DND-41 (cell line): Measurements from ENCODE around the gene TCF19.

Experiments
- ATAC-seq: fragments of 200-7000 bp; cut with Tn5 transposase; 3 replicates; pipeline ENCODE4 v1.9.1; 2021; ENCODE audit warnings: low read depth; ENCODE audit not compliant: insufficient read depth
- DNase-seq: peaks from one replicate; pipeline ENCODE4 v3.0.0-alpha.2; 2020
- H2AFZ ChIP-seq: 2 replicates; pipeline ENCODE4 v1.6.0; 2012; ENCODE audit warnings: low read depth, low read length
- H3K27ac ChIP-seq: 2 replicates; pipeline ENCODE4 v1.5.1; 2012; ENCODE audit warnings: low read length, inconsistent platforms
- H3K27me3 ChIP-seq: fragments of 200-600 bp; sonication (generic); 2 replicates; pipeline ENCODE4 v1.6.0; 2012; ENCODE audit warnings: low read length, mild to moderate bottlenecking, inconsistent platforms; ENCODE audit not compliant: insufficient read depth, poor library complexity
- H3K36me3 ChIP-seq: 2 replicates; pipeline ENCODE4 v1.5.1; 2012; ENCODE audit warnings: low read length, inconsistent platforms; ENCODE audit not compliant: insufficient read depth
- H3K4me1 ChIP-seq: 2 replicates; pipeline ENCODE4 v1.5.1; 2012; ENCODE audit warnings: mild to moderate bottlenecking, low read length; ENCODE audit not compliant: insufficient read depth
- H3K4me2 ChIP-seq: 2 replicates; pipeline ENCODE4 v1.6.0; 2012; ENCODE audit warnings: mild to moderate bottlenecking, moderate library complexity, low read length, inconsistent platforms; ENCODE audit not compliant: insufficient read depth
- H3K4me3 ChIP-seq, 2 experiments: fragments of 200-600 bp in 1 of 2; shearing (Covaris generic) in 1 of 2; 2 replicates each; pipeline ENCODE4 v1.5.1; 2012 to 2016; ENCODE audit warnings: inconsistent platforms in 2 of 2, low read length in 2 of 2, mild to moderate bottlenecking in 2 of 2, low read depth in 1 of 2, moderate library complexity in 1 of 2
- H3K79me2 ChIP-seq: 2 replicates; pipeline ENCODE4 v1.6.0; 2012; ENCODE audit warnings: low read length, inconsistent platforms; ENCODE audit not compliant: insufficient read depth
- H3K9ac ChIP-seq: 2 replicates; pipeline ENCODE4 v1.6.0; 2012; ENCODE audit warnings: low read depth, mild to moderate bottlenecking, inconsistent platforms, low read length, moderate library complexity
- H3K9me3 ChIP-seq: 2 replicates; pipeline ENCODE4 v1.5.1; 2012; ENCODE audit warnings: low read length, moderate library complexity, mild to moderate bottlenecking, inconsistent platforms; ENCODE audit not compliant: insufficient read depth, severe bottlenecking
- H4K20me1 ChIP-seq: 2 replicates; pipeline ENCODE4 v1.6.0; 2012; ENCODE audit warnings: low read length; ENCODE audit not compliant: insufficient read depth
- CTCF ChIP-seq: IDR thresholded peaks from 2 replicates; pipeline ENCODE4 v1.5.1; 2012; ENCODE audit warnings: borderline replicate concordance, low read length, moderate library complexity, mild to moderate bottlenecking; ENCODE audit not compliant: poor library complexity, severe bottlenecking; ENCODE audit errors: extremely low read depth
- EZH2 ChIP-seq: IDR thresholded peaks from 3 replicates; pipeline ENCODE4 v1.6.1; 2012; ENCODE audit warnings: borderline replicate concordance, low read depth, mild to moderate bottlenecking, moderate library complexity, low read length, inconsistent platforms; ENCODE audit not compliant: severe bottlenecking

Gene TCF19

DNA sequence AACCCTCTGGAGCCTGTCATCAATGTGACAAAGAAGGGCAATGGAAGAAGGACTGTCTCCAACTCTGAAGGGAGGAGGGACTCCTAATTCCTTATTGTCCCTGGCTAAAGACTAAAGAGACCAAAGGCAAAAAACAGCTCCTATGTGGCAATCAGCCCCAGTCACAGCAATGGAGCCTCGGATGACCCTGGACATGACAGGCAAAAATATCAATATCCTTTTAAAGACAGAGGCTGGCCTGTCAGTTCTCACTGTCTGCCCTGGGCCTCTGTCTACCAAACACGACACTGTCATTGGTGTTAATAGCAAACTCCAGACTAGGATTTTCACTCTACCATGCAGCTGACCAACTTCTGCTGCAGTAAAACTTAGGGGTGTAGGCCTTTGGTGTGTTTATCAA is 50.1 kb downstream of the TCF19 start:
- no peak for ATAC-seq
- Histone ChIP-seq H3K27me3 (no peaks in the 10 kb centered on the region), H3K9ac (no peak overlapping the region), H3K36me3 (peaks cover 6% of the 10 kb centered on the region; the same call in 1 of the 2 replicates), H3K4me1 (peaks cover 14% of the 10 kb centered on the region), H4K20me1 (no peaks in the 10 kb centered on the region), H3K4me2 (no peak overlapping the region), H3K4me3 (no peak overlapping the region), H3K9me3 (no peaks in the 10 kb centered on the region), H3K27ac (no peak overlapping the region), H3K79me2 (peaks cover 6% of the 10 kb centered on the region), H2AFZ (no peak overlapping the region)
- DNase-seq, result no peak
- TF ChIP-seq EZH2 (no peak), CTCF (no peak)

GRCh38 chr6:31209137-31209536 is 50.7 kb downstream of the TCF19 start:
- Histone ChIP-seq H3K36me3 (peaks cover 6% of the 10 kb centered on the region; the same call in 1 of the 2 replicates), H3K4me1 (peaks cover 11% of the 10 kb centered on the region), H3K27me3 (no peaks in the 10 kb centered on the region), H2AFZ (no peak overlapping the region), H4K20me1 (no peaks in the 10 kb centered on the region), H3K79me2 (peaks cover 6% of the 10 kb centered on the region), H3K4me2 (no peak overlapping the region), H3K9me3 (no peaks in the 10 kb centered on the region), H3K27ac (no peak overlapping the region), H3K4me3 (no peak overlapping the region), H3K9ac (no peak overlapping the region)
- DNase-seq (no peak), ATAC-seq (no peak)
- TF ChIP-seq CTCF (no peak), EZH2 (no peak)

- Histone ChIP-seq H3K4me3 (no peak overlapping the region), H4K20me1 (no peaks in the 10 kb centered on the region), H3K27me3 (no peaks in the 10 kb centered on the region), H3K36me3 (no peaks in the 10 kb centered on the region), H2AFZ (no peak overlapping the region), H3K79me2 (no peaks in the 10 kb centered on the region), H3K27ac (no peak overlapping the region), H3K9ac (no peak overlapping the region), H3K4me1 (peaks cover 1% of the 10 kb centered on the region; the same call in 1 of the 2 replicates), H3K4me2 (no peak overlapping the region), H3K9me3 (no peaks in the 10 kb centered on the region)
- no peak for TF ChIP-seq CTCF
- TF ChIP-seq EZH2, result no peak
- ATAC-seq (no peak), DNase-seq (no peak)
Observed at GRCh38 chr6:31210123-31210522, 51.7 kb downstream of the TCF19 start.

DNA sequence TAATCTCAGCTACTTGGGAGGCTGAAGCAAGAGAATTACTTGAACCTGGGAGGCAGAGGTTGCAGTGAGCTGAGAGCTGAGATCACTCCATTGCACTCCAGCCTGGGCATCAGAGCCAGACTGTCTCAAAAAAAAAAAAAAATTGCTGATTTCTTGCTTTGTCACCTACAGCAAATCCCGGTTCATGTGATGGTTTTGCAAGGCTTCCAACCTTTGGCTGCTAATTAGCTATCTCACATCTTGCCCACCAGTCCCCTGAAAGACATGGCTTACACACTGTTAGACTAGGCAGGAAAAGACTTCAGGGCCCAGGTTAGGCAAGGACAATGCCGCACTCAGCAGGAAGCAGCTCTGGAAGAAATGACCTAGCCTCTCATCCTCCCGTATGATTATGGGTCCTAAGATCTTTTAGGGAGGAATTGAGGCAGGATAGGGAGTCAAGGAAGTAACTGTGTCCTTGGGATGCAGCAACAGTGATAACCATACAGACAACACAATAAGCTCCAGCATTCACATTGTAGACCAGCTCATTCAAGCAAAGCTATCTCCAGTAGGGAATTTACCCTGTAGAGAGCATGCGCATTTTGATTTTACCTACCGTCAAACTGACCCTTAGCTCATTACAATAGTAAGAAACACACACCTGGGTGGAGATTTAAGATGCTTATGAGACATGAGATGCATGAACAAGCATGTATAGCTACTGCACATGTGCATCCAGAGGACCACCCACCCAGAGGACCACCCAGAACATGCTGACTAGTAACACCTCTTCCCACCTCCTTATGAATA is 52.5 kb downstream of the TCF19 start:
- Histone ChIP-seq H4K20me1 (no peaks in the 10 kb centered on the region), H3K9me3 (no peaks in the 10 kb centered on the region), H3K79me2 (no peaks in the 10 kb centered on the region), H3K4me1 (no peaks in the 10 kb centered on the region), H3K4me3 (no peak overlapping the region), H2AFZ (no peak overlapping the region), H3K36me3 (no peaks in the 10 kb centered on the region), H3K9ac (no peak overlapping the region), H3K27ac (no peak overlapping the region), H3K4me2 (no peak overlapping the region), H3K27me3 (no peaks in the 10 kb centered on the region)
- TF ChIP-seq EZH2 (no peak), CTCF (no peak)
- DNase-seq (no peak), ATAC-seq (no peak)
